ENCODE measurements around the gene SLC6A3. TPM values are rescaled to one million over a fixed set of nuclear protein-coding genes. Genes with fewer than 3 reads are reported as not detected.
A peak's percentile ranks its signal among the peaks of the same experiment; 100 is the strongest.

Gene SLC6A3
- total RNA-seq, 4 donors from 2014 or later, result 0.16 TPM; not detected in 3

- Histone ChIP-seq H3K27ac (no peak overlapping the region), H3K27me3 (no peaks in the 10 kb centered on the region), H3K4me1 (no peaks in the 10 kb centered on the region), H3K9me3 (no peaks in the 10 kb centered on the region), H3K36me3 (peaks cover 43% of the 10 kb centered on the region), H3K4me3 (no peak overlapping the region)
- DNase-seq (ENCODE audit: low spot score in 2 of 2), result peak in 1 of 2 donors; percentile 67
- WGBS, result 93% methylated on average over 21 of the region's 27 CpGs
- TF ChIP-seq POLR2AphosphoS5 (IDR thresholded peaks at IDR 0.05), result no peak
- TF ChIP-seq CTCF (IDR thresholded peaks at IDR 0.05), result no peak
- TF ChIP-seq POLR2A (IDR thresholded peaks at IDR 0.05), result no peak
These were observed 27.0 kb upstream of the SLC6A3 start for GRCh38 chr5:1471997-1472963.

GRCh38 chr5:1471240-1471853 is 26.1 kb upstream of the SLC6A3 start:
- Histone ChIP-seq H3K36me3 (peaks cover 40% of the 10 kb centered on the region), H3K9me3 (no peaks in the 10 kb centered on the region), H3K4me3 (no peak overlapping the region), H3K4me1 (no peaks in the 10 kb centered on the region), H3K27ac (no peak overlapping the region), H3K27me3 (no peaks in the 10 kb centered on the region)
- 90% methylated on average over 6 of the region's 8 CpGs for WGBS
- TF ChIP-seq CTCF (IDR thresholded peaks at IDR 0.05) (no peak), EP300 (IDR thresholded peaks at IDR 0.05) (no peak), POLR2AphosphoS5 (IDR thresholded peaks at IDR 0.05) (no peak), POLR2A (IDR thresholded peaks at IDR 0.05) (no peak)
- DNase-seq (ENCODE audit: low spot score in 2 of 2), result peak in 1 of 2 donors; percentile 44

GRCh38 chr5:1470762-1471211 is 25.5 kb upstream of the SLC6A3 start:
- DNase-seq (ENCODE audit: low spot score in 2 of 2), result peak in 1 of 2 donors; percentile 74
- no peaks in the 10 kb centered on the region for H3K27me3 ChIP-seq
- WGBS, result 85% methylated on average over 13 of the region's 18 CpGs
- H3K9me3 ChIP-seq, result no peaks in the 10 kb centered on the region
- H3K4me3 ChIP-seq, result no peak overlapping the region
- H3K4me1 ChIP-seq, result no peaks in the 10 kb centered on the region
- TF ChIP-seq POLR2AphosphoS5 (IDR thresholded peaks at IDR 0.05), result no peak
- no peak for TF ChIP-seq EP300 (IDR thresholded peaks at IDR 0.05)
- TF ChIP-seq POLR2A (IDR thresholded peaks at IDR 0.05), result no peak
- no peak for TF ChIP-seq CTCF (IDR thresholded peaks at IDR 0.05)
- no peak overlapping the region for H3K27ac ChIP-seq
- H3K36me3 ChIP-seq, result peaks cover 41% of the 10 kb centered on the region

GRCh38 chr5:1468629-1469527 is 23.6 kb upstream of the SLC6A3 start:
- Histone ChIP-seq H3K27ac (no peak overlapping the region), H3K4me3 (no peak overlapping the region), H3K27me3 (no peaks in the 10 kb centered on the region), H3K4me1 (no peaks in the 10 kb centered on the region), H3K9me3 (no peaks in the 10 kb centered on the region), H3K36me3 (peaks cover 34% of the 10 kb centered on the region)
- TF ChIP-seq CTCF (IDR thresholded peaks at IDR 0.05) (no peak), POLR2A (IDR thresholded peaks at IDR 0.05) (no peak), POLR2AphosphoS5 (IDR thresholded peaks at IDR 0.05) (no peak), EP300 (IDR thresholded peaks at IDR 0.05) (no peak)
- WGBS, result 89% methylated on average over 26 of the region's 28 CpGs
- peak; percentile 47 to 75 for DNase-seq (ENCODE audit: low spot score in 2 of 2)

Data from suprapubic skin (tissue), 4 donors.